Epithelial cell of esophagus (primary cell): Measurements from ENCODE around the gene TMOD2.

Experiments used
- DNase-seq: peaks from one replicate; pipeline ENCODE4 v3.0.0; 2010; ENCODE audit warnings: low read depth
- H3K4me3 ChIP-seq: 2 replicates; pipeline ENCODE4 v1.5.1; 2011; ENCODE audit warnings: mild to moderate bottlenecking, low read length, control low read depth
- TF ChIP-seq, protein P1 (sequence below): IDR thresholded peaks from 2 replicates; pipeline ENCODE4 v1.5.1; 2011; ENCODE audit warnings: low read depth, mild to moderate bottlenecking, low read length, control low read depth, inconsistent platforms; ENCODE audit not compliant: insufficient read depth; ENCODE audit errors: missing control alignments

Gene TMOD2

DNA sequence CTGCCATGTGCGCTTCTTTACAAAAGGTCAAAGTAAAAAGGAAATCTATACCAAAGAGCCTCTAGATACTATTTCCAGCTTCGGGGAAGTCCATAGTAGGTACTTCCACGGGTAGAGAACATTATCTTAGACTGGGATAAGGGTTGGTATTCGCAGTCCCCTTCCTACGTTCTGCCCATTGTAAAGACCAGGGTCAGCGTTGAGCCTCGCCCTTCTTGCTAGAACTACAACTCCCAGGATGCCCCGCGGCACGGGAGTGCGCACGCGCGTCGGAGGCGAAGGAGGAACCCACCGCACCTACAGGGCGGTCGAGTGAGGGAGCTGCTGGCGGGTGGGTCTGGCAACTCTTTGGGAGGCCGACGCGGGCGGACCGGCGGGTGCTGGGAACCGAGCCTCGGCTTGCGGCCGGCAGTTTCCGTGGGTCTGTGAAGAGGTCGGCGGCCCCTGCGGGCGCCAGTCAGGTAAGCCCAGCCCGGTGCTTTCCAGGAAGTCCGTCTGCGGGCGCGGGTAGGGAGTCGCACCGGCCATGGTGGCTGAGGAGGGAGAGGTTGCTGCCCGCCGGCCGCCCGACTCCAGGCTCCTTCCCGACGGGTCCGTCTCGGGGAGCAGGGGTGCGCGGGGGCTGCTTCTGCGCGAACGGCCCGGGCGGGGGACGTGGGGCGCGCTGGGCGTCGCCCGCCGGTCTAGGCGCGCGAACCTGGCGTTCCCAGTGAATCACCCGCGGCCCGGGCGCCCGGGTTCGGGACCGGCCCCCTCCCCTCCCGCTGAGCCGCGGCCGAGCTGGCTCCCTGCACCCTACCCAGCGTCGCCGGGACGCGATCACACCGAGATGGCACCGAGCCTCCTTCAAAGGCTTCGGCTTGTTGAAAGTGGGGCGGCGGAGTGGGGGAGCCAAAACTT lies 78.2 kb downstream of the TMOD2 start, which contains the start of gene TMOD3:
Gene TMOD3, plus strand, starts transcription at position 278 of the 900 bp plus-strand sequence. CDS start 33,232 bp downstream, outside the sequence.
- DNase-seq: peak; percentile 92
- peak within 1 kb of the TSS; percentile 91 for H3K4me3 ChIP-seq
- TF ChIP-seq, protein P1, sequence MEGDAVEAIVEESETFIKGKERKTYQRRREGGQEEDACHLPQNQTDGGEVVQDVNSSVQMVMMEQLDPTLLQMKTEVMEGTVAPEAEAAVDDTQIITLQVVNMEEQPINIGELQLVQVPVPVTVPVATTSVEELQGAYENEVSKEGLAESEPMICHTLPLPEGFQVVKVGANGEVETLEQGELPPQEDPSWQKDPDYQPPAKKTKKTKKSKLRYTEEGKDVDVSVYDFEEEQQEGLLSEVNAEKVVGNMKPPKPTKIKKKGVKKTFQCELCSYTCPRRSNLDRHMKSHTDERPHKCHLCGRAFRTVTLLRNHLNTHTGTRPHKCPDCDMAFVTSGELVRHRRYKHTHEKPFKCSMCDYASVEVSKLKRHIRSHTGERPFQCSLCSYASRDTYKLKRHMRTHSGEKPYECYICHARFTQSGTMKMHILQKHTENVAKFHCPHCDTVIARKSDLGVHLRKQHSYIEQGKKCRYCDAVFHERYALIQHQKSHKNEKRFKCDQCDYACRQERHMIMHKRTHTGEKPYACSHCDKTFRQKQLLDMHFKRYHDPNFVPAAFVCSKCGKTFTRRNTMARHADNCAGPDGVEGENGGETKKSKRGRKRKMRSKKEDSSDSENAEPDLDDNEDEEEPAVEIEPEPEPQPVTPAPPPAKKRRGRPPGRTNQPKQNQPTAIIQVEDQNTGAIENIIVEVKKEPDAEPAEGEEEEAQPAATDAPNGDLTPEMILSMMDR: no peak

DNA sequence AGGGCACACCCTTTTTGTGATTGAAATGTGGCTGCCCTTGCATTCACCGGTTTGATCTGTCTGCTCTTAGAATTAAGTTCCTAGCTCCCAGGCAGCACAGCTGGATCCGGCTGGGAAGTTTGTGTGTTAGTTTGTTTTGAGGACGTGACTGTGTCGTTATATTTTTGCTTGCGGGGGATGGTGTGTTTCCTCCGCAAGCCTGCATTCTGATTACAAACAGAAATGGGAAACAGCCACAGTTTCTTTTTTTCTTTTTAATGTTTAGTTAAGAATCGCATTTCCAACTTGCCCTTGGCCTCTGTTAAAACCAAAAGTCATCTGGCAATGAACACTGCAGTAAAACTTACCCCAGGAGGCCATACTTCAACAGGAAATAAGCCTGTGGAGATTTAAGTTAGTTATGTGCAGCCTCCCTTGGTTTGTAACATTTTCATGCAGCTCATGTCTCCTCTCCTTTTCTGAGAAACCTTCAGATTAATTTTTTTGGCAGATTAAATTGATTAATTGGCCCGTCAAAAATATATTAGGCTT lies 78.9 kb downstream of the TMOD2 start:
- TF ChIP-seq, protein P1: no peak
- peak overlapping the region; percentile 91 for H3K4me3 ChIP-seq
- peak; percentile 21 for DNase-seq

DNA sequence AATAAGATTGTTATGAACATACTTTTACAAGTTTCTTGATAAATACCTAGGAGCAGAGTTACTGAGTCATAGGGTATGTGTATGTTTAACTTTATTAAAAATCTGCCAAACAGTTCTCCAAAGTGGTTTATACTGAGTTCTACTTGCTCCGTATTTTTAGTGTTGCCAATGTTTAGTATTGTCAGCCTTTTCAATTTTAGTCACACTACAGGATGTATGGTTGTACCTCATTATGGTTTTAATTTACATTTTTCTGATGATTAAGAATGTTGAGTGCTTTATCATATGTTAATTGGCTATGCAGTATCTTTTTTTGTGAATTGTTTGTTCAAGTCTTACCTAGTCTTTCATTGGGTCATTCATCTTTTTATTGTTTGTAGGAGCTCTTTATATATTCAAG lies 82.4 kb downstream of the TMOD2 start:
- TF ChIP-seq, protein P1: no peak
- no peak overlapping the region for H3K4me3 ChIP-seq
- DNase-seq: no peak

DNA sequence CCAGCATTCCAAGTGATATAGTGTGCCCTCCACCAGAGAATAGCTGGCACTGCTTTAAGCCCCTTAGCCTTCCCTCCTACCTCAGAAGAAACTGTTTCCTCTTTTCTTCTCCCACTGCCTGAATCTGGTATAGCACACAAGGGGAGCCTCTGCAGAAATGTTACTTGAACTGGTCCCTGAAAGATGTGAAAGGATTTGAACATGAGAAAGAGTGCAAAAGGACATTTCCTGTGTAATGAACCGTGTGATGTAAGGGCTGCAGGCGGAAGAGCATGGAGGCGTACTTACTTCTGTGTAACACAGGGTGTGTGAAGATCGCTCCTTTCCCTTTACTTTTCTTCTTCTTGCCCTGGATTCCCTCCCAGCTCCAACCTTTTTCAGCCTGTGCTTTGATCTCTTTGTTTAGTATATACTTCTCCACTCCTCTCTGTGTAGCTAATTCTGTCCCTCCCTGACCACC lies 86.4 kb downstream of the TMOD2 start:
- H3K4me3 ChIP-seq: no peak overlapping the region
- DNase-seq: no peak
- TF ChIP-seq, protein P1: no peak

DNA sequence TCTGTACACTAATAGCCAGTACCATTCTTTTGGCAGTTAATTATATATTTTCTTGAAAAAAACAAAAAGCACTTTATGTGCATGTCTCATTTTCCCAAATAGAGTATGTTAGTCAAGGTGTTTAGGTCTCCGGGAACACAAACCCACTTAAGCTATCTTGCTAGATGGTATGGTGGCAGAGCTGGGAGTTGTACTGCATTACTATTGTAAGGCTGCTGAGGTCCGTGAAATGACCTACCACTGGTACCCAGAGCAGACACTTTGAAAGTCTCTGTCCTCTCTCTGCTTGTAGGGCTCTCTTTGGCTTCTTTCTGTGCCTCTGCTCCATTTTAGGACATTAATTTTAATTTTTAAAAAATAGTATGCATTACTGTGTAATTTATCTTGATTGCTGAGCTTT lies 86.9 kb downstream of the TMOD2 start:
- H3K4me3 ChIP-seq: no peak overlapping the region
- no peak for DNase-seq
- TF ChIP-seq, protein P1: no peak

DNA sequence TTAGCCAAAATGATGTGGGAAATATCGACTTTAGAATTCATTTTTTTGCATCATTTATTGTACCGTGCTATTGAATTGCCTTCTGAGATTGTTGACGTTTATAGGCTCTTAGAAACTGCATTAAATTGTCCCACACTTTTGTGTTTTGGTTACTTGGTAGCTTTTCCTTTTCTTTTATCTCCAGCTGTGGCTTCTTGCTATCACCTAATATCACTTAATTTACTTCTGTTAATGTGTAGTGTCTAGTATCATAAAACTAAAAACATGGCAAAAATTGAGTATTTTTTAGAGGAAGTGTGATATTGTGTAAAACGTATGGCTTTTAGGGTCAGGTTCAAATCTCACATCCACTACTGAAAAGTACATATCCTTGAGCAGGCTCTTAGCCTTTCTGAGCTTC lies 89.3 kb downstream of the TMOD2 start:
- H3K4me3 ChIP-seq: no peak overlapping the region
- TF ChIP-seq, protein P1: no peak
- no peak for DNase-seq
